ENCODE measurements around the gene MSI2.
"Not testable (repeated sequence)": the region's sequence is repeated elsewhere in the genome, so short reads cannot be mapped to it uniquely, and the experiment has no call there.

The MSI2 gene

DNA sequence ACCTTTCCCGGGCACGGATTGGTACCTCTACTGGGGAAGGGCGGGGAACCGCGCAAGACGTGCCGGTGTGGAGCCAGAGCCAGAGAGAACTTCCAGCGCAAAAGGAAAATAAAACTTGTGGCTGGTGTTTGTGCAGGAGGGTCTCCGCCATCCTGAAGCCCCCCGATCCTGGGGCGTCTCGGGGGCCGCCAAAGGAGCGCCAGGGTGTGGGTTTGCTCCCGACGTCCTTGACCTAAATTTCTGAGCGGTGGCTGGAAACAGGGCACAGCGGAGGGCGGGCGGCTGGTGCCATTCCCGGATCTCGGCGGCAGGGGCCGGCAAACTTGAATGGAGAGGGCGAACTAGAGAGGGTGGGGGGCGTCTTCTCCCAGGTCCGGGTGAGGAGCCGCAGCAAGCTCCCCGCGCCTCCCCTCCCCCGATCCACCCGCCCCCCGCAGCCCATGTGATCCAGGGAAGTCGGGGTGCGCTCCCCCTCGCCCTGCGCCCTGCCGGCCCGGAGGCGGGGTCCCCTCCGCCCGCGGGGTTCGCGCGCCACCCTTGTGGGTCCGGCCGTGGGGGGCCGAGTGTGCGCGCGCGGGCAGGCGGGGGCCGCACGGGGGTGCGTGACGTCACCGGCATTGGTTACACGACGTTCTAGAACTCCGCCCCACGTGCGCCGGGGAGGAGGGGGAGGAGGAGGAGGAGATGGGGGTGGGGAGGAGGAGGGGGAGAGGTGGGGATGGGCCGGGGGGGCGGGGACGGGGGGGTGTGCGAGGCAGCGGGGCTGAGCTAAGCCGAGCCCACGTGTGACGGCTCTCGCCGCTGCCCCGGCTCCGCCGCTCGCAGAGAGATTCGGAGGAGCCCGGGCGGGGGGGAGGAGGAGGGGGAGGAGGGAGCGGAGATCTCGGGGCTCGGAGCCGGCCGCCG, at the start of gene MSI2:
Gene MSI2, plus strand, starts transcription at position 748 of the 906 bp plus-strand sequence. CDS start 220 bp downstream, outside the sequence.
- H3K4me3 ChIP-seq (ENCODE audit: low read length) = peak within 1 kb of the TSS; percentile 83
- H3K9ac ChIP-seq (ENCODE audit: low read length) = peak within 1 kb of the TSS; percentile 75
- peaks cover 4% of the 10 kb centered on the region for H3K4me1 ChIP-seq (ENCODE audit: control insufficient read depth, insufficient read depth, low read length)
- H3K27me3 ChIP-seq (ENCODE audit: control insufficient read depth, insufficient read depth, low read length) = no peaks in the 10 kb centered on the region
- no peaks in the 10 kb centered on the region for H3K36me3 ChIP-seq (ENCODE audit: control insufficient read depth, insufficient read depth, low read length)
- peak within 1 kb of the TSS; percentile 90 for H3K27ac ChIP-seq (ENCODE audit: low read depth, low read length)

GRCh38 chr17:57206928-57207327, 49.4 kb upstream of the MSI2 start:
- Histone ChIP-seq H3K27me3 (ENCODE audit: control insufficient read depth, insufficient read depth, low read length) (no peaks in the 10 kb centered on the region), H3K36me3 (ENCODE audit: control insufficient read depth, insufficient read depth, low read length) (no peaks in the 10 kb centered on the region), H3K4me3 (ENCODE audit: low read length) (no peak overlapping the region), H3K27ac (ENCODE audit: low read depth, low read length) (no peak overlapping the region), H3K4me1 (ENCODE audit: control insufficient read depth, insufficient read depth, low read length) (no peaks in the 10 kb centered on the region), H3K9ac (ENCODE audit: low read length) (no peak overlapping the region)

DNA sequence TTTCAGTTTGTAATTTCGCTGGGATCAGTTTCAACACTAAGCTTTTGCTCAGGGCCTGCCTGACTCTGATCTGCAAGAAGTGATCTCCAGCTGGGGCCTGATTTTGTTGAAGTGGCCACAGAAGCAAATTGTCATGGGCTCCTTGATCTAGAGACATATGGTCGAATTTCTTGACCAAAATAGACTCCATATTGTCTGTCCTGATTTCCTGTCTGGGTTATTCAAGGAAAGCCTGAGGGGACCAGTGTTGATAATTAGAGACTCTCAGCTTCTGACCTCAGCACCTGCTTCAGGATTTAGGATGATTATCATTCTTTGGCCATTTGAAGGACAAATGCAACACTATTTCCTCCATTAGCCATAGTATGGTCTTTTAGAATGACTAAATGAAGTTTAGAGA, 48.9 kb upstream of the MSI2 start:
- Histone ChIP-seq H3K4me1 (ENCODE audit: control insufficient read depth, insufficient read depth, low read length) (no peaks in the 10 kb centered on the region), H3K9ac (ENCODE audit: low read length) (no peak overlapping the region), H3K36me3 (ENCODE audit: control insufficient read depth, insufficient read depth, low read length) (no peaks in the 10 kb centered on the region), H3K27me3 (ENCODE audit: control insufficient read depth, insufficient read depth, low read length) (no peaks in the 10 kb centered on the region), H3K4me3 (ENCODE audit: low read length) (no peak overlapping the region), H3K27ac (ENCODE audit: low read depth, low read length) (no peak overlapping the region)

DNA sequence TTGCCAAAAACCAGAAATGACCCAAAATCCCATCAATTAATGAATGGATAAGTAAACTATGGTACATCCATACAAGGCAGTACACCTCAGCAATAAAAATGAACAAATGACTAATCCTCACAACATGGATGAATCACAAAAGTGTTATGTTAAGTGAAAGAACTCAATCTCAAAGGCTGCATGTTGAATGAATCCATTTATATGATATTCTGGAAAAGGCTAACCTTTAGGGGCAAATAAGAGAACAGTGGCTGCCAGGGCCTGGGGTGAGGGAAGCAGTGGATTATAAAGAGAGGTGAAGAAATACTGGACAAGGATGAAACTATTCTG, 46.1 kb upstream of the MSI2 start:
- H3K9ac ChIP-seq (ENCODE audit: low read length) = no peak overlapping the region
- no peaks in the 10 kb centered on the region for H3K27me3 ChIP-seq (ENCODE audit: control insufficient read depth, insufficient read depth, low read length)
- H3K36me3 ChIP-seq (ENCODE audit: control insufficient read depth, insufficient read depth, low read length) = no peaks in the 10 kb centered on the region
- no peak overlapping the region for H3K4me3 ChIP-seq (ENCODE audit: low read length)
- no peaks in the 10 kb centered on the region for H3K4me1 ChIP-seq (ENCODE audit: control insufficient read depth, insufficient read depth, low read length)
- H3K27ac ChIP-seq (ENCODE audit: low read depth, low read length) = no peak overlapping the region

DNA sequence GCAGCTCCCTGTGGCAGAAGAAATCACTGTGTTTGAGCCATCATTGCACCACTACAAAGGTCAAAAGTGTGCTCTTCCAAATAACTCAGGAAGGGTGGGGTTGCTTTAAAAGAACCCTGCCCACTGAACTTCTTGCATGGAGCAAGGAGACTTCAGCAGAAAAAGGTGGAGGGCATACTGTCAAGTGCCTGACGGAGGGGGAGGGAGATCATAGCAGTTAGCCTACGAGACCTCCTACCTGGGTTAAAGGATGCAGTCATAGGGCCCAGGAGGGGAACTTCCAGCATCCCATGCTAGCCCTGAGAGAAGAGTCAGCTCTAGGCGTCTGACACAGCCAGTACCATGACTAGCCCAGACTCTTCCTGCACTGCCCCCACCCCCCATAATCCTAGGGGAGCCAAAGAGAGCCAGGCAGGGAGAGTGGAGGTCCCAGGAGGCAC, 45.3 kb upstream of the MSI2 start:
- no peak overlapping the region for H3K27ac ChIP-seq (ENCODE audit: low read depth, low read length)
- no peak overlapping the region for H3K9ac ChIP-seq (ENCODE audit: low read length)
- no peaks in the 10 kb centered on the region for H3K27me3 ChIP-seq (ENCODE audit: control insufficient read depth, insufficient read depth, low read length)
- no peaks in the 10 kb centered on the region for H3K36me3 ChIP-seq (ENCODE audit: control insufficient read depth, insufficient read depth, low read length)
- H3K4me1 ChIP-seq (ENCODE audit: control insufficient read depth, insufficient read depth, low read length) = no peaks in the 10 kb centered on the region
- no peak overlapping the region for H3K4me3 ChIP-seq (ENCODE audit: low read length)

GRCh38 chr17:57211543-57211942, 44.8 kb upstream of the MSI2 start:
- no peaks in the 10 kb centered on the region for H3K4me1 ChIP-seq (ENCODE audit: control insufficient read depth, insufficient read depth, low read length)
- H3K36me3 ChIP-seq (ENCODE audit: control insufficient read depth, insufficient read depth, low read length) = no peaks in the 10 kb centered on the region

GRCh38 chr17:57213180-57213825, 43.0 kb upstream of the MSI2 start:
- Histone ChIP-seq H3K27ac (ENCODE audit: low read depth, low read length) (no peak overlapping the region), H3K4me3 (ENCODE audit: low read length) (no peak overlapping the region)

More at GRCh38 chr17:57211543-57211942, 44.8 kb upstream of the MSI2 start:
- H3K27me3 ChIP-seq (ENCODE audit: control insufficient read depth, insufficient read depth, low read length) = no peaks in the 10 kb centered on the region
- no peak overlapping the region for H3K9ac ChIP-seq (ENCODE audit: low read length)
- H3K27ac ChIP-seq (ENCODE audit: low read depth, low read length) = no peak overlapping the region
- H3K4me3 ChIP-seq (ENCODE audit: low read length) = no peak overlapping the region

GRCh38 chr17:57215317-57215716, 41.0 kb upstream of the MSI2 start:
- no peaks in the 10 kb centered on the region for H3K27me3 ChIP-seq (ENCODE audit: control insufficient read depth, insufficient read depth, low read length)
- no peaks in the 10 kb centered on the region for H3K4me1 ChIP-seq (ENCODE audit: control insufficient read depth, insufficient read depth, low read length)
- H3K4me3 ChIP-seq (ENCODE audit: low read length) = no peak overlapping the region
- H3K27ac ChIP-seq (ENCODE audit: low read depth, low read length) = no peak overlapping the region
- H3K9ac ChIP-seq (ENCODE audit: low read length) = no peak overlapping the region
- H3K36me3 ChIP-seq (ENCODE audit: control insufficient read depth, insufficient read depth, low read length) = no peaks in the 10 kb centered on the region

More at GRCh38 chr17:57213180-57213825, 43.0 kb upstream of the MSI2 start:
- no peak overlapping the region for H3K9ac ChIP-seq (ENCODE audit: low read length)
- no peaks in the 10 kb centered on the region for H3K27me3 ChIP-seq (ENCODE audit: control insufficient read depth, insufficient read depth, low read length)
- H3K4me1 ChIP-seq (ENCODE audit: control insufficient read depth, insufficient read depth, low read length) = no peaks in the 10 kb centered on the region
- no peaks in the 10 kb centered on the region for H3K36me3 ChIP-seq (ENCODE audit: control insufficient read depth, insufficient read depth, low read length)

DNA sequence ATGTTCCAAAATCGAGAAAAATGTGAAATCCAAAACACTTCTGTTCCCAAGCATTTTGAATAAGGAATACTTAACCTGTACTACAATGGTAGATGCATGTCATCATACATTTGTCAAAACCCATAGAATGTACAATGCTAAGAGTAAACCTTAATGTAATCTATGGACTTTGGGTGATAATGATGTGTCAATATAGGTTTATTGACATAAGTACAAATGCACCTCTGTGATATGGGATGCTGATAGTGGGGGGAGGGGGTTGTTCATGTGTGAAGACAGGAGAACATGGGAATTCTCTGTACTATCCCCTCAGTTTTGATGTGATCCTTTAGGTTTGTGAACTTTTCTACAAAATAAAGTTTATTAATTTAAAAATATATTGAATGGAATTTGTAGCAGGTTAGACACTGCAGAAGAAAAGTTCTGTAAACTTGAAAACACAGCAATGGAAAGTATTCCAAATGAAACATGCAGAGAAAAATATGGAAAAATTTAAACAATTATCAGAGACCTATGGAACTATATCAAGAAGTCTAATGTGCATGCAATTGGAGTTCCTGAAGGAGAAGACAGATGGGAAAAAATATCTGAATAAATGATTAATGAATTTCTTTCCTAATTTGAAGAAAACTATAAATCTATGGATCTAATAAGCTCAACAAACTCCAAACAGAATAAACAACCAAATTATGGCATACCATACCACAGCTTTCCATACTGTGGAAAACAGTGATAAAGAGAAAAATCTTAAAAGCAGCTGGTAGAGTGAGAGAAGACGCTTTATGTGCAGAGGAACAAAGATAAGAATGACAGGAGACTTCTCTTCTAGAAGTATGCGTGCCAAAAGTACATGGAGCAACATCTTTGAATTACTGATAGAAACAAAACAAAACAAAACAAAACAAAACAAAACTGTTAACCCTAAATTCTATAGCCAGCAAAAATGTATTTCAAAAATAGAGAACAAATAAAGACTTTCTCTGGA, 34.7 kb upstream of the MSI2 start:
- H3K4me3 ChIP-seq (ENCODE audit: low read length) = no peak overlapping the region
- H3K36me3 ChIP-seq (ENCODE audit: control insufficient read depth, insufficient read depth, low read length) = no peaks in the 10 kb centered on the region

DNA sequence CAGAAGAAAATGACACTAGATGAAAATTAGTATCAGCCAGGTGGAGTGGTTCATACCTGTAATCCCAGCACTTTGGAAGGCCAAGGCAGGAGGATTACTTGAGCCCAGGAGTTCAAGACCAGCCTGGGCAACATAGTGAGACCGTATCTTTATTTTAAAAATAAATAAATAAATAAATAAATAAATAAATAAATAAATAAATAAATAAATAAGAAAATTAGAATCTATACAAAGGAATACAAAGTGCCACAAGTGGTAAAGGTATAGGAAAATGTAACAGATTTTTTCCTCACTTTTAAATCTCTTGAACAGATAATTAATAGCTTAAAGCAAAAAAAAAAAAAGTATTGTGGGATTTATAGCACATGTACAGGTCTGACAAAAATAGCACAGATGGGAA, 33.9 kb upstream of the MSI2 start:
- not testable (repeated sequence) for H3K36me3 ChIP-seq (ENCODE audit: control insufficient read depth, insufficient read depth, low read length); H3K4me1 ChIP-seq (ENCODE audit: control insufficient read depth, insufficient read depth, low read length); H3K4me3 ChIP-seq (ENCODE audit: low read length); H3K27ac ChIP-seq (ENCODE audit: low read depth, low read length); H3K27me3 ChIP-seq (ENCODE audit: control insufficient read depth, insufficient read depth, low read length); H3K9ac ChIP-seq (ENCODE audit: low read length)

More for the DNA sequence above, 34.7 kb upstream of the MSI2 start:
- Histone ChIP-seq H3K9ac (ENCODE audit: low read length) (no peak overlapping the region), H3K27me3 (ENCODE audit: control insufficient read depth, insufficient read depth, low read length) (no peaks in the 10 kb centered on the region), H3K27ac (ENCODE audit: low read depth, low read length) (no peak overlapping the region), H3K4me1 (ENCODE audit: control insufficient read depth, insufficient read depth, low read length) (no peaks in the 10 kb centered on the region)

- Histone ChIP-seq H3K27me3 (ENCODE audit: control insufficient read depth, insufficient read depth, low read length) (no peaks in the 10 kb centered on the region), H3K27ac (ENCODE audit: low read depth, low read length) (no peak overlapping the region), H3K4me1 (ENCODE audit: control insufficient read depth, insufficient read depth, low read length) (no peaks in the 10 kb centered on the region), H3K4me3 (ENCODE audit: low read length) (no peak overlapping the region), H3K9ac (ENCODE audit: low read length) (no peak overlapping the region), H3K36me3 (ENCODE audit: control insufficient read depth, insufficient read depth, low read length) (no peaks in the 10 kb centered on the region)
Observed at GRCh38 chr17:57225127-57225526, 31.2 kb upstream of the MSI2 start.

GRCh38 chr17:57226793-57227192, 29.5 kb upstream of the MSI2 start:
- Histone ChIP-seq H3K4me3 (ENCODE audit: low read length) (no peak overlapping the region), H3K27ac (ENCODE audit: low read depth, low read length) (no peak overlapping the region), H3K36me3 (ENCODE audit: control insufficient read depth, insufficient read depth, low read length) (no peaks in the 10 kb centered on the region), H3K27me3 (ENCODE audit: control insufficient read depth, insufficient read depth, low read length) (no peaks in the 10 kb centered on the region), H3K9ac (ENCODE audit: low read length) (no peak overlapping the region), H3K4me1 (ENCODE audit: control insufficient read depth, insufficient read depth, low read length) (no peaks in the 10 kb centered on the region)
